PFSK-1 (cell line): ENCODE data around the gene TK1.

Experiments used
- FOXP2 ChIP-seq: optimal IDR thresholded peaks from 2 replicates; pipeline ENCODE3; 2011; ENCODE audit warnings: borderline replicate concordance, control low read depth, inconsistent platforms; ENCODE audit not compliant: insufficient read depth; ENCODE audit errors: extremely low read length, extremely low read depth
- TAF1 ChIP-seq: IDR thresholded peaks from 2 replicates; pipeline ENCODE4 v1.6.1; 2012; ENCODE audit warnings: low read length, control low read depth, borderline replicate concordance; ENCODE audit not compliant: insufficient read depth

DNA sequence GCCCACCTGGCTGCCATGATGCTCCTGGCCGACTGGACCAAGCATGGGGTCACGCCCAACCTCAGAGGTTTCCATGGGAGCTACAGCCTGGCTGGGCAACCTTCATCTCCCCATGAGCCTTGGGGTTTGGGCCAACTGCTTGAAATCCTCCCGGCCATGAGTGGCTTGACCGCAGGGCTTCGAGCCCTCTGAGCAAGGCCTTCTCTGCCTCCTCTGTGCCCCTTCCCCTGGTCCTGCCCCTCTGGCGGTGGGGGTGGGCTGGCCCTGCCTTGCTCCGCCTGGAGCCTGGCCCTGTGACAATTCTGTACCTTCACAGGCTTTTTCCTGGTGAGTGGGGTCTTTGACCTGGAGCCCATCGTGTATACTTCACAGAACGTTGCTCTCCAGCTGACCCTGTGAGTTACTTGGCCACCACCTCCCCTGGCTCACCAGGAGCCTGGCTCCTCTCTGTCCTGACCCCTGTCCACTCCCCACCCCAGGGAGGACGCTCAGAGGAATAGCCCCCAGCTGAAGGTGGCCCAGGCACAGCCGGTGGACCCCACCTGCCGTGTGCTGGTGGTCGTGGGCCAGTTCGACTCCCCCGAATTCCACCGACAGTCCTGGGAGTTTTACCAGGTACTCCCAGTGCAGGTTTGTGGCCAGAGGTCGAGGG lies 18.4 kb upstream of the TK1 start:
- TF ChIP-seq FOXP2 (no peak), TAF1 (no peak)
